Left lung (tissue), 10 donors: ENCODE results near the gene MSH3. TPM values are rescaled to one million over a fixed set of nuclear protein-coding genes. Genes with fewer than 3 reads are reported as not detected.

Source experiments
- ATAC-seq: fragments of 200-7000 bp; cut with Tn5 transposase; one replicate; pipeline ENCODE4 v1.9.1; 2020; ENCODE audit warnings: moderate library complexity
- DNase-seq, 4 donors: peaks; one replicate each; pipeline ENCODE4 v3.0.0-alpha.2; 2013 to 2020
- H3K27ac ChIP-seq, 2 donors: fragments of 200-600 bp; sonication (generic) in 1 of 2; one replicate each; pipeline versions ENCODE4 v1.5.0 to v1.8.0; 2020 to 2021
- H3K27me3 ChIP-seq, 2 donors: fragments of 200-600 bp; sonication (generic) in 1 of 2; one replicate each; pipeline versions ENCODE4 v1.5.0 to v1.8.0; 2020 to 2021
- H3K36me3 ChIP-seq, 2 donors: fragments of 200-600 bp; sonication (generic) in 1 of 2; one replicate each; pipeline versions ENCODE4 v1.5.0 to v1.8.0; 2020 to 2021
- H3K4me1 ChIP-seq, 2 donors: fragments of 200-600 bp; one replicate each; pipeline ENCODE4 v1.8.0; 2021
- H3K4me3 ChIP-seq, 2 donors: fragments of 200-600 bp; sonication (generic) in 1 of 2; one replicate each; pipeline versions ENCODE4 v1.5.0 to v1.8.0; 2020 to 2021; ENCODE audit warnings: mild to moderate bottlenecking in 1 of 2
- H3K9me3 ChIP-seq, 2 donors: fragments of 200-600 bp; sonication (generic) in 1 of 2; one replicate each; pipeline versions ENCODE4 v1.5.0 to v1.8.0; 2020 to 2021
- intact Hi-C, 2 donors: fragments of 100-400 bp; cut with DNase I; formaldehyde crosslinking; loops; one replicate each; pipeline versions ENCODE4 v1.11.2 to v1.14.2; 2022
- polyA plus RNA-seq, 6 donors: library from polyadenylated mRNA; unstranded; fragments of 120-200 nt; gene quantifications; one replicate each; pipeline ENCODE4 v1.2.1, GENCODE V29; 2013; ENCODE audit not compliant: insufficient read length in 6 of 6
- total RNA-seq, 2 donors: library from RNA; stranded (reverse); fragmentation: NEBNext Ultra II Directional; extraction: Animal tissue kit (Norgen Biotek cat#: 25700); gene quantifications; one replicate each; pipeline ENCODE4 v1.2.1, GENCODE V29; 2021
- TF ChIP-seq, protein P1 (sequence below), 2 donors: fragments of 200-600 bp; sonication (generic) in 1 of 2; IDR thresholded peaks; one replicate each; pipeline versions ENCODE4 v1.5.0 to v1.8.0; 2021; ENCODE audit warnings: antibody characterized with exemption in 2 of 2
- donor health status: DM: no; HTN: yes; CAD: no.
- donor health status: DM: no; HTN: no; CAD: no.

MSH3 gene
- total and polyA plus RNA-seq, 8 donors: 12.7 to 20.1 (median 16.2) TPM

DNA sequence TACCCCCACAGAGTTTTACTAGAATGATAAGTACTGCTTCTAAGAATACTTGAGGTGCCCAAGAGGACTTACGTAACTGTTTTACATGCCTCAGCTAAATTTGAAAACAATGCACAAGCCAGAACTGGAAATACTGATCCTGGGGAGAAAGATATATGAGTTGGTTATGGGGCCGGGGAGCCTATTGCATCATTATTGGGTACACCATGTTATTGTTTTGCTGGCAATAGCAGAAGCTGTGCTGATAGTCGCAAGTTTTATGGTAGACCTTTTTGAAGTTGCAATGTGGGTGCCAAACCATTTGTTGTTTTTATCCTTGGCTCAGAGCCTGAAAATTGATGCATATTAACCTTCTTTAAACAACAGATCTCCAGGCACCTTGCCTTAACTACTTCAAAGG, 108.8 kb downstream of the MSH3 start:
- H3K27me3 ChIP-seq: no peaks in the 10 kb centered on the region
- peak; percentile 29 for ATAC-seq
- no peak overlapping the region for H3K4me3 ChIP-seq
- TF ChIP-seq, protein P1, sequence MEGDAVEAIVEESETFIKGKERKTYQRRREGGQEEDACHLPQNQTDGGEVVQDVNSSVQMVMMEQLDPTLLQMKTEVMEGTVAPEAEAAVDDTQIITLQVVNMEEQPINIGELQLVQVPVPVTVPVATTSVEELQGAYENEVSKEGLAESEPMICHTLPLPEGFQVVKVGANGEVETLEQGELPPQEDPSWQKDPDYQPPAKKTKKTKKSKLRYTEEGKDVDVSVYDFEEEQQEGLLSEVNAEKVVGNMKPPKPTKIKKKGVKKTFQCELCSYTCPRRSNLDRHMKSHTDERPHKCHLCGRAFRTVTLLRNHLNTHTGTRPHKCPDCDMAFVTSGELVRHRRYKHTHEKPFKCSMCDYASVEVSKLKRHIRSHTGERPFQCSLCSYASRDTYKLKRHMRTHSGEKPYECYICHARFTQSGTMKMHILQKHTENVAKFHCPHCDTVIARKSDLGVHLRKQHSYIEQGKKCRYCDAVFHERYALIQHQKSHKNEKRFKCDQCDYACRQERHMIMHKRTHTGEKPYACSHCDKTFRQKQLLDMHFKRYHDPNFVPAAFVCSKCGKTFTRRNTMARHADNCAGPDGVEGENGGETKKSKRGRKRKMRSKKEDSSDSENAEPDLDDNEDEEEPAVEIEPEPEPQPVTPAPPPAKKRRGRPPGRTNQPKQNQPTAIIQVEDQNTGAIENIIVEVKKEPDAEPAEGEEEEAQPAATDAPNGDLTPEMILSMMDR (IDR thresholded peaks at IDR 0.05): no peak
- peaks cover 0 to 9% of the 10 kb centered on the region in 2 donors for H3K36me3 ChIP-seq
- H3K4me1 ChIP-seq: no peaks in the 10 kb centered on the region
- H3K9me3 ChIP-seq: no peaks in the 10 kb centered on the region
- DNase-seq: no peak
- no peak overlapping the region for H3K27ac ChIP-seq
- intact Hi-C loops: no loop called here

DNA sequence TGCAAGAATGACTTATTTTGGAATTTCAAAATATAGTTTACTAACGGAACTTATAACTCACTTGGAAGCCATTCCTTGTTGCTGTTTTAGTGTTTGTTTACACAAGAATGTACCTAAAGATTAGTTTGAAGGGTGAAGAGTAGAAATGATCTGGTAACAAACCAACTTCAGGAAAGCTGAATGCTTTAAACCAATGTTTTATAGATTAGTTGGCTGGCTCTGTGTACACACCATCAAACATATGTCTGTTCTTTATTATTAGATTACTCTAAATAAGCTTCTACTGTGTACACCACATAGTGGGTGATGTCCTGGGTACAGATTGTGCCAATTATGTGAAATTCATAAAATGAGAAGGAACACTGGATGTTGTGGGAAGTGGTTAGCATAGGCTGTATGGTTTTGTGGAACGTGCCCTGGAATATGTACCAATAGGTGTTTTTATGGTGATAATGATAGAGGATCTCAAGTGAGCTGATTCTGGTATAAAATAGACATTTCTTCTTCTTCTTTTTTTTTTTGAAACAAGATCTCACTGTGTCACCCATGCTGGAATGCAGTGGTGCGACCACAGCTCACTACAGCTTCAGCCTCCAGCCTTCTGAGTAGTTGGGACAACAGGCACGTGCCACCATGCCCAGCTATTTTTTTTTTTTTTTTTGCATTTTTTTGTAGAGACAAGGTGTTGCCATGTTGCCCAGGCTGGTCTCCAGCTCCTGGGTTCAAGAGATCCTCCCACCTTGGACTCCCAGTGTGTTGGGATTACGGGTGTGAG, 109.6 kb downstream of the MSH3 start:
- Histone ChIP-seq H3K27ac (no peak overlapping the region), H3K27me3 (no peaks in the 10 kb centered on the region), H3K4me3 (no peak overlapping the region), H3K4me1 (no peaks in the 10 kb centered on the region), H3K9me3 (no peaks in the 10 kb centered on the region), H3K36me3 (peaks cover 0 to 9% of the 10 kb centered on the region in 2 donors)
- no peak for DNase-seq
- TF ChIP-seq, protein P1 (IDR thresholded peaks at IDR 0.05): no peak
- no peak for ATAC-seq
- intact Hi-C loops: no loop called here

DNA sequence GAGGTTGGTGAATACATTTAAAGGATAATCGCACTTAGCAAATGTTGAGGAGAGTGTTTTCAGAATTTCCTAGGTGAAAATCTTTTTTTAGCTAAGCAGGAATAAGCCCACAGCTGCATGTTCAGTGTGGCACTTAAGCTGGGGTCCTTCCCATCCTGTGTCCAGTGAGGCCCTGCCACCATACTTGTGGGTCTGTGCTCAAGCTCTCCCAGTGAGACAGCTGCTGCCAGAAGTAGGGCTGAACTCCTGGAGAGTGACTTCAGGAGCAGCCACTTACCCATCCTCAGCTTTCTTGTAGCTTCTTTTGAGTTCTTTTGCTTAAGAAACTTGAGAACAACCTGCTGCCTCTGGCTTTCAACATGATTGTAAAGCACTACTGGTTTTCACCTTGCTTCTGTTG, 110.3 kb downstream of the MSH3 start:
- no peak for ATAC-seq

DNA sequence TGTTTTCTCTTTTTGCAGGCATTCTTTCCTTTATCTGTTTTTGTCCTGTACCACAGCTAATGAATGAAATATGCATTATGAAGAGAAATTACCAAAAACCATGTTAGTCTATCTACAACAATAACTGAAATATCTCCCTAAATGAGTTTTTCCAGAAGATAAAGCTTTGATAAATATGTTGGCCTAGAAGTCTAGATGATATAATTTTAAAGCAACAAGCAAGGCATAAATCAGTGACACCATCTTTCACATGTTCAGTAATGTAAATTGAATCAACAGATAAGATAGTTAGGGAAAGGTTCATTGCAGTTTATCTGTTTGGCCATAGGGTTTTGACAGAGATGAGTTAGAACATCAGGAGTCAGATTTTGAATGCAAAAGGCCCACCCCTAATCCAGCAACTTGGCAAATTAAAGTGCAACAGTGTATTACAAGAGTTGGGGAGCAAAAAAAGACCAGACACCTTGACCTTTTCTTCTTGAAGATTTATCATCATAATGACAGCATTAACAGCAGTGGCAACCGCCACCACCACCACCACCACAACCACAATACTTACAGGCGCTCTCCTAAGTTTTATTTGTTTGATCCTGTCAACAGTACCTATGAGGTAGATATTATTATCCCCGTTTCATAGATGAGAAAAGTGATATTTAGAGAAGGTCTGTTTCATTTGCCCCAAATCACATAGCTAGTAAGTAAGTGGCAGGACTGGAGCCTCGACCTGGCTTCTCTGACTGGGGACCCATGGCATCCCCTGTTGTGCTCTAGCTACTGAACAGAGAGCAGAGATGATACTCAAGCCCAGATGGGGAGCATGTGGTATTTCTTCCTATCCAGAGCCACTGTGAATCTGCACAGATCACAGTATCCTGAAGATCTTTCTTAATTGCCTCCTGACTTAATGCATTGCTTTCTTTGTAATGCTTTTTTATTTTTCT, 123.2 kb downstream of the MSH3 start:
- ATAC-seq (no peak), DNase-seq (no peak)
- no peak overlapping the region for H3K4me3 ChIP-seq
- TF ChIP-seq, protein P1 (IDR thresholded peaks at IDR 0.05): no peak
- H3K27me3 ChIP-seq: no peaks in the 10 kb centered on the region
- no peak overlapping the region for H3K27ac ChIP-seq
- intact Hi-C loops: no loop called here
- peaks cover 0 to 18% of the 10 kb centered on the region in 2 donors for H3K36me3 ChIP-seq
- H3K4me1 ChIP-seq: no peaks in the 10 kb centered on the region
- H3K9me3 ChIP-seq: no peaks in the 10 kb centered on the region

More for the DNA sequence above, 110.3 kb downstream of the MSH3 start:
- Histone ChIP-seq H3K4me1 (no peaks in the 10 kb centered on the region), H3K27me3 (no peaks in the 10 kb centered on the region), H3K9me3 (no peaks in the 10 kb centered on the region), H3K4me3 (no peak overlapping the region), H3K27ac (no peak overlapping the region), H3K36me3 (peaks cover 0 to 9% of the 10 kb centered on the region in 2 donors)
- TF ChIP-seq, protein P1 (IDR thresholded peaks at IDR 0.05): no peak
- intact Hi-C loops: no loop called here
- no peak for DNase-seq

DNA sequence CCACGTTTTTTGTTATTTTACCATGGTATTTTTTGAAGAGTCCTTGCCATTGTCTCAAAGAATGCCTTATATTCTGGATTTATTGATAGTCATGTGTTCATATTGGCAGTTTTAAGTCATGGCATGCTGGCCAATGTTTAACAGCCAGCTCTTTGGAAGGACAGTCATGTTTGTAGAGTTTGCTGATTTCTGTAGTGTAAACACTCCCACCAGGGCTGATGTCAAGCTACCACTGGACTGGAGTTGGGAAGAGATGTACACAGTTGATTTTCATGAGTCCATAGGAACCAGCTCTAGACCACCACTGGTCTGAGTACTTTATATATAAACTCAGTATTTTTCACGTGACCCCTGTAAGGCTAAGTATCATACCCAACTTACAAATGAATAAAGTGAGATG, 125.6 kb downstream of the MSH3 start:
- intact Hi-C loops: no loop called here
- Histone ChIP-seq H3K27me3 (no peaks in the 10 kb centered on the region), H3K9me3 (no peaks in the 10 kb centered on the region), H3K27ac (no peak overlapping the region), H3K4me1 (no peaks in the 10 kb centered on the region), H3K36me3 (peaks cover 0 to 18% of the 10 kb centered on the region in 2 donors), H3K4me3 (no peak overlapping the region)
- DNase-seq: no peak
- ATAC-seq: no peak
- TF ChIP-seq, protein P1 (IDR thresholded peaks at IDR 0.05): no peak
